HepG2 (cell line): Measurements from ENCODE around the gene KDM6B.
A peak's percentile ranks its signal among the peaks of the same experiment; 100 is the strongest.

Experiments used
- AFF4 ChIP-seq: sonication (generic); formaldehyde crosslinking; IDR thresholded peaks from 2 replicates; pipeline ENCODE4 v1.4.0; 2020; ENCODE audit warnings: missing genetic modification reagents
- AGO1 ChIP-seq: fragments of 200-400 bp; formaldehyde crosslinking; IDR thresholded peaks from 2 replicates; pipeline ENCODE4 v1.6.1; 2017; ENCODE audit warnings: mild to moderate bottlenecking, low read depth, low read length, moderate library complexity; ENCODE audit not compliant: poor library complexity, severe bottlenecking
- CTCF ChIP-seq: sonication (generic); formaldehyde crosslinking; IDR thresholded peaks from 2 replicates; pipeline ENCODE4 v1.5.0; 2020; ENCODE audit warnings: mild to moderate bottlenecking, missing genetic modification reagents, moderate library complexity
- EP300 ChIP-seq, 3 experiments: sonication (generic) in 1 of 3; formaldehyde crosslinking in 1 of 3; IDR thresholded peaks; 2 replicates each; pipeline versions ENCODE4 v1.5.1 to v1.6.1; 2011 to 2020; ENCODE audit warnings: low read depth in 2 of 3, low read length in 2 of 3, borderline replicate concordance in 1 of 3, improper control_type of control experiment in 1 of 3, mild to moderate bottlenecking in 1 of 3, missing genetic modification reagents in 1 of 3, moderate library complexity in 1 of 3
- HOXA7 ChIP-seq: sonication (generic); formaldehyde crosslinking; IDR thresholded peaks from 2 replicates; pipeline ENCODE4 v1.8.1; 2022; ENCODE audit warnings: mild to moderate bottlenecking, missing genetic modification reagents, moderate library complexity
- MAX ChIP-seq: IDR thresholded peaks from 2 replicates; pipeline ENCODE4 v1.6.1; 2012; ENCODE audit warnings: inconsistent platforms
- PRDM10 ChIP-seq: sonication (generic); formaldehyde crosslinking; IDR thresholded peaks from 2 replicates; pipeline ENCODE4 v1.4.0; 2020; ENCODE audit warnings: low read depth, missing genetic modification reagents
- RBM22 ChIP-seq: fragments of 200-400 bp; formaldehyde crosslinking; optimal IDR thresholded peaks from 2 replicates; pipeline ENCODE3; 2017; ENCODE audit warnings: mild to moderate bottlenecking, low read length, moderate library complexity
- RELA ChIP-seq: sonication (generic); formaldehyde crosslinking; IDR thresholded peaks from 2 replicates; pipeline ENCODE4 v1.4.0; 2020; ENCODE audit warnings: missing genetic modification reagents
- REST ChIP-seq, 2 experiments: IDR thresholded peaks; 2 replicates each; pipeline ENCODE4 v1.6.1; 2011 to 2012; ENCODE audit warnings: low read length in 2 of 2, borderline replicate concordance in 1 of 2, low read depth in 1 of 2, mild to moderate bottlenecking in 1 of 2, moderate library complexity in 1 of 2
- TAF1 ChIP-seq: sonication (generic); formaldehyde crosslinking; IDR thresholded peaks from 2 replicates; pipeline ENCODE4 v1.4.0; 2020; ENCODE audit warnings: missing genetic modification reagents
- YY1 ChIP-seq: IDR thresholded peaks from 2 replicates; pipeline ENCODE4 v1.6.1; 2011; ENCODE audit warnings: low read length, low read depth, moderate library complexity, mild to moderate bottlenecking; ENCODE audit not compliant: insufficient read depth, insufficient replicate concordance
- ZNF251 ChIP-seq: sonication (generic); formaldehyde crosslinking; IDR thresholded peaks from 2 replicates; pipeline ENCODE4 v1.9.0; 2021; ENCODE audit warnings: mild to moderate bottlenecking, missing genetic modification reagents
- ZNF510 ChIP-seq: sonication (generic); formaldehyde crosslinking; IDR thresholded peaks from 2 replicates; pipeline ENCODE4 v1.4.0; 2020; ENCODE audit warnings: low read depth, mild to moderate bottlenecking, missing genetic modification reagents

- TF ChIP-seq YY1 (no peak), RELA (CRISPR knock-in tag) (no peak), EP300 (IDR thresholded peaks at IDR 0.05; ENCODE audit: low read depth in 2 of 2, low read length in 2 of 2) (0 out of 4 replicates have a peak, but pooled peaks have one; percentile 3 to 25), EP300 (CRISPR knock-in tag; IDR thresholded peaks at IDR 0.05; ENCODE audit: borderline replicate concordance) (0 out of 2 replicates have a peak, but pooled peaks have one; percentile 28), ZNF510 (no peak), AFF4 (CRISPR knock-in tag) (no peak), ZNF251 (CRISPR knock-in tag) (no peak), RBM22 (peak; percentile 64), CTCF (CRISPR knock-in tag) (peak; percentile 92), TAF1 (no peak), MAX (peak; percentile 94), REST (IDR thresholded peaks at IDR 0.05; ENCODE audit: borderline replicate concordance in 1 of 2, low read depth in 1 of 2, low read length in 2 of 2) (no peak), AGO1 (peak; percentile 2), PRDM10 (CRISPR knock-in tag) (no peak), HOXA7 (CRISPR knock-in tag) (no peak)
Observed at GRCh38 chr17:7834957-7835813, 1.2 kb downstream of the KDM6B start.
